HUDEP-2 (cell line): ENCODE data around the gene PLEKHA8.

ENCODE experiments used
- DNase-seq, 76 experiments: peaks; one replicate each; lab custom pipeline; 2025; ENCODE audit not compliant: unreplicated experiment in 76 of 76; lab: John Stamatoyannopoulos, UW

PLEKHA8 gene

DNA sequence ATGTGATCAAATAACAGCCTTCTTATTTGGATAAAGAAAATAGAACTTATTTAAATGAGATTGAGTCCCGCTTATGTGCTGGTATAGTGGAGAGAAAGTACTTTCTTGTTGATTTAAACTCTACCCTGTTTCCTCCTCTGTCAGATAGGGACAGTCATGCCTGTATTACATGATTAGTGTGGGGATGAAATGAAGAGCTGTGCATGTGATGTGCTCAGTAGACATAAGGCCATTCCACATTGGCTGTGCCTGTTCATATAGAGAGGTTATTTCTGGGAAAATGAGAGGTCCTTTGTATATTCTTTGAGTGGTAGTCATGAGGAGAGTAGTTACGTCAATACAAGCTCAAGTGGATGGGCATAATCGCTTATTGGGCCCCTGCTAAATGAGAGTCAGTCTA is 112.2 kb downstream of the PLEKHA8 start:
- DNase-seq = peak in 1 of 76 experiments; percentile 9

DNA sequence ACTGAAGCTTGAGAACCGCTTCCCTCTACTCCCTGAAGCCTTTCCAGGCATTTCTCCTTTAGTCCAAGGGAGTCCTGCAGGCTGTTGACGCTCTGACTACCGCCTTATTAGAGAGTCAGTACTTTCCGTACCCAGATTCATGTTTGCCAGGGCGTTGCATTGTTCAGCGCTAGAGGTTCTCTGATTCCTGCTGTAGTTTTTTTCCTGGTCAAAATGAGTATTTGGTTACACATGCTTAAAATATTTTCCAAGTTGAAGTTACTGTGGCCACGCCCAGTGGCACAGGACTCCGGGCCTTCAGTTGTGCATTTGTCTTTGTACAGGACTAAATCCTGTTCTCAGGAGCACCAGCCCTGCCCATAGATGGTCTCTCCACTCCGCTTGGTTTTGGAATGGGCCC is 114.5 kb downstream of the PLEKHA8 start:
- DNase-seq = no peak

DNA sequence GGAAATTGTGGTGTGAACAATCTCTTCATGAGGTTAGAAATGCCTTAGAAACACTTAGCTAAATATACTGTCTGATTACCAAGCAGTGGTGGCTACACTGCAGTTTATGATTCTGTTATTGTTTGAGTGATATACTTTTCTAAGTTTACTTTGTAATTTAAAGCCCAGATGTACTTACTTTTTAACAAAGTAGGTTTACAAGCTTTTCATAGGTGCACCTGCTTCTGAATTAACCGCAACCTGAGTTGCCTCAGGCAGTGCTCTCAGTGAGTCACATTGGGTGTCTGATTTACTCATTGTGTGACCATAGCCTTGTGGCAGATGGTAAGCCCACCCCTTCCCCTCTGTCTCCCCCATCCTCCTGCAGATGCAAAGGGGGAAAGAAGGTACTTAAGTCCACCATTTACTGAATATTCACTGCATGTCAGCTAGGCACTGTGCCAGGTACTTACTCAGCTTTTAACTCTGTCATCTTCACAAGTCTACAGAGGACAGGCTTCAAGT is 115.6 kb downstream of the PLEKHA8 start:
- DNase-seq = peak in 35 of 76 experiments; percentile 14 to 68 (median 34)

DNA sequence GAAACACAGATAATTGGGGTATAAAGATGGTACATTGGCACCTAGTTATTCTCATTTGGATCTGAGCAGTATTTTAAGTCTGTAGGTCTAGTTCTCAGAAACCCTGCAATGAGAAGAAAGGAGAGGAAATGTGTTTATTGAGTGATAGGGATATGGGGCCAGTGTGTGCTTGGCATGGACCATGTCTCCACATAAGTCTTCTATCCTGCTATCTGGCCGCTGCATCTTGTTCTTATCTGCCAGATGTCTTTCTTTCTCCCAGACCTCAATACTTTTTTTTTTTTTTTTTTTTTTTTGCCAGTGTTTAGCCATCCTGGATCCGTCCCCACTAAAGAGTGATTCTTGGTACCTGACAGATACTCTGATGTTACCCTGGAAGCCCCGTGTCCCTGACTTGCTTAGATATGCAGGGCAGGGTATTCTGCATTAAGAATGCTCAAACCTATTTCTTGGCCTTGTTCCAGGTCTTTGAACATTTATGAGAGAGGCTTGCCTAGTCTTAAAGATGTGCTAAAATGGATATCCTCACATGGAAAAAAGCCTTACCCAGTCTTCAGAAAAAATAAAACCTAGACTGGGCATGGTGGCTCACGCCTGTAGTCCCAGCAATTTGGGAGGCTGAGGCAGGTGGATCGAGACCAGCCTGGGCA is 116.6 kb downstream of the PLEKHA8 start:
- DNase-seq = peak in 74 of 76 experiments; percentile 22 to 96 (median 78)

DNA sequence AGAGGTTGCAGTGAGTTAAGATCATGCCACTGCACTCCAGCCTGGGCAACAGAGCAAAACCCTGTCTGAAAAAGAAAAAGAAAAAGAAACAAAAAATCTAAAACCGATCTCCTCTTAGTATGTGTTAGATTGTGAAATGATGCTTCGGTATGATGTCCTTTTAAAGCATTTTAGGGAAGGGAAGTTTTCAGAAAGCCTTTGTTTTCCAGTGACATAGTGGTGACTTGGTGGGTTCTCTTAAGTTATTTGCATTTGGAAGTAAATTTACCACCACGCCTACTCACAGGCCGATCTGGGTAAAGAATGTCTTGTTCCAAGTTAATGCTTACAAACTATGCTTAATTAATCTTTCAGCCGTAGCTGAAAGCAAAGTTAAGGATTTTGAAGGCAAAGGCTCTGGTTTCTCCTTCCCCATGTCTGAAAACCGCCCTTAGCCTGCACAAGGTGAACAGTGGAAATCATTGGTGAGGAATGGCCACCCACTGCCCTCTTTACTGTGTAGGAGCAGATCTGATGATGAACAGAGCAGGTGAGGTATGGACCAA is 117.3 kb downstream of the PLEKHA8 start:
- DNase-seq = no peak

DNA sequence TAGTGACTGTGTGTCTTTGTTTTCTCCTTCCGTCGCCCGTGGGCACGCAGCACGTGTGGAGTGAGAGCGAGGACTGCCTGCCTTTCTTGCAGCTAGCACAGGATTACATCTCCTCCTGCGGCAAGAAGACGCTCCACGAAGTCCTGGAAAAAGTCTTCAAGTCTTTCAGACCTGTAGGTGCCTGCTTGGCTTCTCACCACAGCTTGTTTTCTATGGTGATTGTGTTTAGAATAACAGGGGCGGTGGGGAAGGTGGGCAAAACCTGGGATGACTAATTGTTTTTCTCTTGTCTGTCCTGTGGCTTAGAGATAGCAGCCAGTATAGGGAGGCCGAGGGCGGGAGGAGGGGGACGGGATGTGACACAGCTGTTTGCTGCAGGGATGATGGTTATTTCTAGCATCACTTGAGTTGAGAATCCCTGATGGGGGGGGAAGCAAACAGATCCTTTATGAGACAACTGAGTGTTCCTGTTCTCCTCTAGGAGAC is 118.0 kb downstream of the PLEKHA8 start:
- peak in 71 of 76 experiments; percentile 26 to 92 (median 68) for DNase-seq

DNA sequence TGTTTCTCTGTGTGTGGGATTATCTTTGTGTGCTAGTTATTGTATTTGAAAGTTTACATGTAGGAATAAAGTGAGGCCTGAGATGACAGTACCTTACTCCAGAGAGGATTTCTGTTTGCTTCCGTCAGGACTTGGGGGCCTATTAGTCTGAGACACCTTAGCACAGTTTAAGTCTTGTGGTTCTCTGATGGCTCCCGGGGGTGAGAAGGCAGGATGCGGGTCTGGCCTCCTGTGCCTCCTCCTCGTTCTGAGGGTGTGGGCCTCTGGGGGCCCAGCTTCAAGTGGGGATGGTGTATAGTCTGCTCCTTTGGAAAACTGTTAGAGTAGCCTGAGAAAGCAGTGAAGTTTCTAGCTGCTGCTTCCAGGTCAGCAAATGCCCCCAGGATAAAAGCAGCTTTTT is 119.0 kb downstream of the PLEKHA8 start:
- DNase-seq = peak in 2 of 76 experiments; percentile 10 to 14

DNA sequence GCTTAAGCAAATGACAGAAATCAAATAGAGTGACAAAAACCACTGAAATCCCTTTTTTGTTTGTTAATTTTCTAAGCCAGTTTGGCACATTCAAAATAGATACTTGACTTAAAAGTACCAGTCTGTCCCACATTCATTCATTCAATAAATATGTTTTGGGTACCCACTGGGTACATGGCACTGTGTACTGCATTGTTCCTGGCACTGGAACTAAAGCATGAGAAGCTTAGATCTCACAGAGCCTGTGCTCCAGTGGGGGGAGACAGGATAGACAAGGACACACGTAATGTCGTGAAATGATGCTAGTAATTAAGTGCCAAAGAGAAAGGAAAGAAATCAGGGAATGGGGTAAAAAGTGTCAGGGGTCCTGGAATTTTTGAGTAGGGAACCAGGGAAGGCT is 119.6 kb downstream of the PLEKHA8 start:
- DNase-seq = no peak

DNA sequence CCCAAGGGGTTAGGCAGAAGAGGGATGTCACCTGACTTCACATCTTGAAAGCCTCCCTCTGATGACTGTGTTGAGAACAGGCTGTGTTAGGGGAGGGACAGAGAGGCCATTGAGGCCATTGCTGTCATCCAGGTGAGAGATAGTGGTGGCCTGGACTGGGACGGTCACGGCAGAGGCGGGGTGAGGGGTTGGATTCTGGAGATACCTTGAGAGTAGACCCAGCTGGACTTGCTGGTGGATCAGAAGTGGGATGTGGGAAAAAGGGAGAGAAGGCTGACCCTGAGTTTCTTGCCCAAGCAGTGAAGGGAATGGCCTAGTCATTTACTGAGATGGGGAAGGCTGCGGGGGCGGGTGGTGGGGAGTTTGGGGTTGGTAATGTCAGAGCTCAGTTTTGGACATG is 120.2 kb downstream of the PLEKHA8 start:
- no peak for DNase-seq

DNA sequence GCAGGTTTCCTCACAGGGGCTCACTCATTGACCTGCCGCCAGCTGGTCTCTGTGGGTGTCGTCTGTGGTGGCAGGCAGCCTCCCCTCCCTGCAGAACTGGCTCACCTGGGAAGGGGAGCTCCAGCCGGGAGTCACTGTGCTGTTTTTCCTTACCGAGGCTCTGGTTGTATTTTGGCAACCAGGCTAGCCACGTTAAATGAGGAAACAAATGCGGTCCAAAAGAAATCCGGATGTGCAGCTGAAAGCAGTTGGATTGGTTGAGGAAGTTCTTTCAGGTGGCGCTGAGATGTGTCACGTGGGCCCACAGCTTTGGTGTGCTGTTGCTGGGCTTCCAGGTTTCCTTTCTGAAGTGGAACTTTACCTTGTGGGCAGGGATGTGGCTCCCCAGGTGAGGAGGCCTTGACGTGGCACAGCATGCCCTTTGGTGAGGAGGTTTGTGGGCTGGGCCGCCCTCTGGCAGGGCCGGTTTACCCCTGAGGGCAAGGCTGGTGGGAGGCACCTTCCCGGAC is 120.8 kb downstream of the PLEKHA8 start:
- DNase-seq = no peak

DNA sequence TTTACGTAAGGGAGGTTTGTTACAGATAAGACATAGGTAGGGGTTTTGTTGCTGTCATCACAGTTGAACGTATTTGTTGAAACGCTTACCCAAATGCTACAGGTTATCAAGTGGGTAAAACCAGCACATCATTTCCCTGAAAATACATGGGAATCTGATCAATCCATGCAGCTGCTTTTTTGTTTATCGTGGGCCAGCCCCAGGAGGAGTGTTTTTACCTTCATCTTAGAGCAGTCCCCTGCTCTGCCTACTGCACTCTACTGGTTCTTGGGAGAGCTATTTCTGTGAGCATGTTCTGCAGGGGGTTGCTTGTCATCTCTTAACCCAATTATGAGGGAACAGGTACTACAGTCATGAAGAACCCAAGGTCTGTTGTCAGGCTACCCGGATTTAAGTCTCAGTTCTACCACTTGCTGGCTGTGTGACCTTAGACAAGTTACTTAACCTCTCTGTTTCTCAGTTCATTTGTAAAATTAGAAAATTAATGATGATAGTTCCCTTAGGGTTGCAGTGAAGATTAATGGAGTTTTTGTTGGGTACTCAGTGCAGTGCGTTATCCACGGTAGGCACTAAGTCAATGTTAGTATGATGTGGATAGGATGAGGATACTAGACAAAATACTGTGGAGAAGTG is 121.5 kb downstream of the PLEKHA8 start:
- no peak for DNase-seq

DNA sequence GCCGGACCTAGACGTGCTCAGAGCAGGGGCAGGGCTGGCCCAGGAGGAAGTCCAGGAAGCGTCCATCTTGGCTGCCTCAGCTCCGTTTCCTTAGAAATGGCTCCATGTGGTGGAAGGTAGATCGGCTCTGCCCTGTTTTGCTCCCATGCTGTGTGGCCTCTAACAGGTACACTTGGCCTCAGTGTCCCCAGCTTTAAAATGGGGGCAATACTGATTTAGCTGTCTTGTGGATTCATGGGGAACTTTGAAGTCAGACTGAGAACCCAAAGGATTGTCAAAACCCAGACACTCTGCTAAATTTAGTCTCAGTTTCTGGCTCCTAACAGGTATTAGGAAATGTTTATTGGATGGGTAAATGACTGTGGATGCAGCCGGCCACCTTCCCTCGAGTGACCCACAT is 122.5 kb downstream of the PLEKHA8 start:
- no peak for DNase-seq

DNA sequence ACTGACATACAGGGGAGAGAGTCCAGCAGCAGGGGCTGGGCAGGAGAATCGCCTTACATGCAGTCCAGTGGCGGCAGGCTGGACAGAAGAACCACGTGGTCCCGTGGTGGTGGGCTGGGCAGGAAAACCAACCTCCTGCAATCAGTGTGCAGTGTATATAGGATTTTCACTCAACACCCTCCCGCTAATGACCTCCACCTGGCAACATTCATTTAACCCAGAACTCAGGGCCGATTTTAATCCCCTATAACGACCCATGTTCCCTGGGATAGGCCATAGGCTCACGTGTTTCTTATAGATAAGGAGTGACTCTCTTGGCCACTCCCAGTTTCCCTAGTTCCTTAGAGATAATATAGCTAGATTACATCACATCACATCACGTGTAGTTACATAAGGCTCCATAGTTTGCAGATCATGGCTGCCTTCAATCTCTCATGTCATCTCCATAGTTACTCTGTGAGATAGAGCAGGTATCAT is 125.9 kb downstream of the PLEKHA8 start:
- peak in 27 of 76 experiments; percentile 9 to 67 (median 43) for DNase-seq

DNA sequence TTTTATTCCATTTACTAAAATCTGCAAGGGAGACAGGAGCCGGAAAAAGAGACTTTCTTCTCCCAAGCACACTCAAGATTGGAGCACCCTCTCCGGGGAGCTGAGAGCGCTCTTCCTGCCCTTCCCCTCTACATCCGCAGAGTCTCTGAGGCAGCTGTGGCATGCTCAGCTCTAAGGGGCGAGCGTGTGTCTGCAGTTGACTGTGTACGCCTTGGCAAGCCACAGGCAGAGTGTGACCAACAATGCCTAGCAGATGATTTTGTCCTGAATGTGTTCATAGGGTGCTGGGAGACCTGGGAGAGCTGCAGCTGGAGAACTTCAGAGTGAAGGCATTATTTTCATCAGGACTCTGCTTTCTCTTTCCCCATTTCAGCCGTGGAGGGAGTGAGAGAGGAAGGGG is 127.3 kb downstream of the PLEKHA8 start:
- no peak for DNase-seq

DNA sequence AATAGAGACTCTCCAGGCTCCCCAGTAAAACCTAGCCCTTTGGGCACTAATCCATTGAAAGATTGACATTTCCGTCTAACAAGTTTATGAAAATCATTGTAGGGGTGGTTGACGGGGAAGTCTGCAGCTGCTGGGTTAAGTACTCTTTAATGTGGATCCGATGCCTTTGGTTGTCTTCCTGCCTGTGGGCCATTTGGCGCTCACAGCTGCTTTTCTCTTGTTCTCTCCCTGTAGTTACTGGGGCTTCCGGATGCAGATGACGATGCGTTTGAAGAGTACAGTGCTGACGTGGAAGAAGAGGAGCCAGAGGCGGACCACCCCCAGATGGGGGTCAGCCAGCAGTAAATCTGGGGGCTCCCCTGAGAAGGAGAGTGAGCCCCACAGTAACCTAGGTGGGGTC is 129.0 kb downstream of the PLEKHA8 start:
- no peak for DNase-seq

DNA sequence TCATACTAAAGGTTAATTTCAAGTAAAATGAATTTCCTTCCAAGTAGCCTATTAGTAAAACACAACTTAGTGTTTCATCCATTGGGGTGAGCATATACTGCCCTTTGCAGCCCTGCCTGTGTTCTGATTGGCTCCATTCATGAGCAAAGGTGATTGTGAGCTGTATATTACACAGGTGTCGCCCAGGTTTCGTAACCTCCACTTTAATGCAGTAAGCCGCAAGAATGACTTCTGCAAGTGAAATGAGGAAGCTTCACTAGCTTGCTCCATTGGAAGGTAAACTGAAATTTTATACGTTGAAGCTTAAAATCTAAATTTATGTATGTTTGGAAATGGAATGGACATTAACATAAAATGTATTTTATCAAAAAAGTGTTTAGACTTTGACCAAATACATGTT is 131.0 kb downstream of the PLEKHA8 start:
- no peak for DNase-seq

DNA sequence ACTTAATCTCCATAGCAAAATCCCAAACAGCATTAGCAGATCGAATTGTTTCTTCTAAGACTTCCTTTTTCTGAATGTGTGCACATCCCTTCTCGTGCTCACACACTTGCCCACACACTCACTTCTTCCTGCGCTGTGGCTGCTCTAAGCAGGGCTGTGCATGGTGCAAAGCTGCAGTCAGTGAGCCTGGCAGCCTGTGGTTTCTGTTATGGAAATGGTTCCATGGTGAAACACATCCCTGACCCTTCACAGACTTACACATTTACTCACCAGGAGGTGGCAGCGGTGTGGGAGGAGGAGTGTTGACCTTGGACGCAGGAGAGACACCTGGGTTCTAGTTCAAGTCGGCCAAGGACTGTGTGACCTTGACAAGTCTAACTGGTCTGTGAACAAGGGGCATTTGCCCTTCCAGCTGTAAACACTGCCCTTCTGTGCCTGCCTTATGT is 131.5 kb downstream of the PLEKHA8 start:
- peak in 8 of 76 experiments; percentile 8 to 30 (median 22) for DNase-seq

DNA sequence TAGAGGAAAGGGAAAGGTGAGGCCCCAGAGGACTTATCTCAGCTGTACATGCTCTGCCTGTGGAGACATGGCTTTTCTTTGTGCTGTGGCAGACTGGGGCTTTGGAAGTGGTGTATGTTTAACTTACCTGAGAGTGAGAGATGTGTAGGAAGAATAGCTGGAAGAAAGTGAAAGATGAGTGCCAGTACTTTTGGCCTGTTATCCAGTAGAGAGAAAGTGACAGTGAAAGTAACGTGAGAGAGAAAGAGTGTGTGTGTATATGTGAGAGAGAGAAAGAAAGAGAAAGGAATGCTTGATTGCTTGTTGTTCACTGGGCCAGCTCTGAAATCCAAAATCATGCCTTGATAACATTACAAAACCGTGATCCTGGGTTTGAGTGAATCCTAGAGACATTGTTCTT is 132.1 kb downstream of the PLEKHA8 start:
- no peak for DNase-seq

DNA sequence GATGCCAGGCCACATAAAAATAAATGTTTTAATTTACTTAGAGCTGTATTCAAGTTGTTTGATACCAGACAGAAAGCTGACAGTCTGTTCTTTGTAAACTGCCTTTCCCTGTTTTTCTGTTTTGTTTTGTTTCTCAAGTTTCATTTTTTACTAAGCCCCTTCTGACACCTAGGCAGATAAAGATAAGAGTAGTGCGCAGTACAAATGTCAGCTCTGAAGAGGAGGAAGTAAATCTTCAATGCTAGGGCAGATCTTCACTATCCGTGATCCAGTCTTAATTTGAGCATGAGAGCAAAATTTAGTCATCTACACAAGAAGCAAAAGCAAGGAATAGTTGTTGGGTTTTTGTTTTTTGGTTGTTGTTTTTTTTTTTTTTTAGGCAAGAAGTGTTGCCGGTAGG is 133.9 kb downstream of the PLEKHA8 start:
- no peak for DNase-seq

DNA sequence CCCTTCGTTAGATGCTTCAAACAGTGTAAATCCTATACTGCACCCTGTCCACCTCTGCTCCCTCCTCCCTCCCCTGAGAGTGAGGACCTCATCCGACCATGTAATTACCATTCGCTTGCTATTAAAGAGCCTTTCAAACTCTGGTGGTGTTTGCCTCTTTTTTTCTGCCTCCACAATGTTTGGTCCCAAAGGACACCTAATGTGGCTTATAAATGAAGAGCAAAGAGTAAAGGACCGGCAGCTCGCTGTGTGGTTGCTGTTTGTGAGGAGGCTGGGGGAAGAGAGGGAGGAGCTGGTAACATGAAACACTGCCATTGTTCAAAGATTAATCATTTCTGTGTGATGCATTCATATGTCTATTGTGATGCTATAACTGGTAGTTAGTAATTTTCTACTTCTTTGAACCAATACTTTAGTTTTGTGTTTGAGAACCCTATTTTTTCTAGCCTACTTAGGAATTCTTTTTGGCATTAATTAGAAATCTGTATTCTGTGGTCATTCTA is 134.5 kb downstream of the PLEKHA8 start:
- no peak for DNase-seq

DNA sequence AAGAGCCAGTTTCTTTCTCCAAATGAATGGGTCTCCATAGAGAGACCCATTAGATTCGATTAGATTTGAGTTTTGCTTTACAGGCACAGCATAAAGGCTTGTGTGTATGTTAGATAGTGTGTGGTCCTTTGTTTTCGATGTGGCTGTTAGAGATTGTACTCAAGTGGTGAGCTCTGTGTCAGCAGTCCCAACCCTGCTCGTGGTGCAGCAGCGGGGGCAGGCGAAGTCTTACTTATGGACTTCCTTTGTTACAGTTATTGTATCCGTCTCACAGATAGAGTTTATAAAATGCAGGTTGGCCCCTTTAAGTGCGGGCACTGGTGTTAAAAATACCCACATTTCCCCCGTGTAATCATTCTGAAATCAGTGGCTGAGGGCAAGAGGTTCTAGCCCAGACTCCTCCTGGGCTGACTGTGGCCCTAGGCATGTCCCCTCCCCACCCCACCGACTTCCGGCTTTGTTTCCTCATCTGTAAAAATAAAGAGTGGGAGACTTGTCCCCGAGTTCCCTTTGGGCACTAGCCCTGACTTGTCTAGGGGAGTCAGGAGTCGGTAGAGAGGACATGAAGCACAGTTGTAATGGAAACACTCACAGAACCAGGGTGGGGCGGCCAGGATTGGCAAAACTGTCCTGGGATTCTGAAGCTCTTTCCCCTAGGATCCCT is 135.2 kb downstream of the PLEKHA8 start:
- peak in 56 of 76 experiments; percentile 4 to 68 (median 35) for DNase-seq
